Activated effector memory CD4-positive, alpha-beta T cell treated with anti-CD3 and anti-CD28 coated beads, Interleukin-2, amount 50 U/mL, for 16 hours (primary cell): ENCODE data around the gene ALG11.
"Not testable (repeated sequence)": the region's sequence is repeated elsewhere in the genome, so short reads cannot be mapped to it uniquely, and the experiment has no call there.

Source experiments
- DNase-seq: peaks from one replicate; pipeline ENCODE4 v3.0.0-alpha.2; 2020

ALG11 gene, protein sequence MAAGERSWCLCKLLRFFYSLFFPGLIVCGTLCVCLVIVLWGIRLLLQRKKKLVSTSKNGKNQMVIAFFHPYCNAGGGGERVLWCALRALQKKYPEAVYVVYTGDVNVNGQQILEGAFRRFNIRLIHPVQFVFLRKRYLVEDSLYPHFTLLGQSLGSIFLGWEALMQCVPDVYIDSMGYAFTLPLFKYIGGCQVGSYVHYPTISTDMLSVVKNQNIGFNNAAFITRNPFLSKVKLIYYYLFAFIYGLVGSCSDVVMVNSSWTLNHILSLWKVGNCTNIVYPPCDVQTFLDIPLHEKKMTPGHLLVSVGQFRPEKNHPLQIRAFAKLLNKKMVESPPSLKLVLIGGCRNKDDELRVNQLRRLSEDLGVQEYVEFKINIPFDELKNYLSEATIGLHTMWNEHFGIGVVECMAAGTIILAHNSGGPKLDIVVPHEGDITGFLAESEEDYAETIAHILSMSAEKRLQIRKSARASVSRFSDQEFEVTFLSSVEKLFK

DNA sequence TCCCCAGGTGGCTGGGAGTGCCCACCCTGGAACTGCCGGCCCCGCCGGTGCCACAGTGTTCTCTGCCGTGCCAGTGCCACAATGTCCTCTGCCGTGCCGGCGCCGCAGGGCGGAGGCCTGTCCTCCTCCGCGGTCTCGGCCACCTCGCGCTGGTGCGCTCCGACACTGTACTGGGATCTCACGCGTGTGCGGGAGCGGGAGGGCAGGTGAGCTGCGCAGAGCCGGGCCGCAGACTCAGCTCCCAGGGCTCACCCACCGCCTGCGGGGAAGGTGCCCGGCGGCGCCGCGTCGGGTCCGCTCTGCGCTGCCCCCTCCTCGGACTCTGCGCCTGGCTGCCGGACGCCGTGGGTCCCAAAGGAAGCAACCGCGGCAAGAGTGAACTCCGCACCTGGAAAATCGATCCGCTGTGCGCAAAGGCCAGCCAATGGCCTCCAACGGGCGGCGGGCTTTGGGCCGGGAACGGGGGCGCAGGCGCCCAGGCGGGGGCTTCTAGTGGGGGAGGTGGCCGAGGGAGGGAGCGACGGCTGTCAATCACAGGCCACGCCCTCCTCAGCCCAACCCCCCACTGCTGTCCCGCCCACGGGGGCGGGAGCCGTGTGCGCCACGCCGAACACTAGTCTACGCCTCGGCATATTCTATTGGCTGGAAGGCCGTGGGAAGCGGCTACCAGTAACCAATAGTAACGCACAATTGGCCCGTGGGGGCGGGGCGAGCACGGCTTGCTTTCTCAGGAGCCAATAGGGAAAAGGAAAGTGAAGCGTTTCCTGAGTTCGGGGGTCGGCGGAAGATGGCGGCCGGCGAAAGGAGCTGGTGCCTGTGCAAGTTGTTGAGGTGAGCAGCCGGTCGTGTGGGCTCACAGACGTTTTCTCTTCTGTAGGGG lies at the start of gene ALG11:
ALG11 (plus strand) TSS at position 767 of the 880 bp plus-strand sequence; CDS start at position 788, 21 bp downstream.
- DNase-seq: peak; percentile 100

DNA sequence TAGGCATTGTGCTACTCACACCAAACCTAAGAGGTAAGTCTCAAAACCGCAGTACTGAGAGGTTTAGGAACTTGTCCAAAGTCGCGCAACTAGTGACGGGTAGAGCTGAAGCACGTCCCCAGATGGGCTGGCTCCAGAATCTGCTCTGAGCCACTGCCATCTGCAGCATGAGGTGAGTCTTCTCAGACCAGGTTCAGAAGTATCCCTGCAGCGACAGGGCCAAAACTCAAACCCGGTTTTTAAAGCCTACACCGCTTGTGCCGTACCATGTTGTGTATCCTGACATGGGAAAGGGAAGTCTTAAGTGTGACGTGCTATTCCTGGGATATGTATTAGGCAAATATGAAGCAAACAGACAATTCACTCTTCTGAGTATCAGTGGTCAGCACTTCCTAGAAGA lies 46.0 kb upstream of the ALG11 start:
- no peak for DNase-seq

DNA sequence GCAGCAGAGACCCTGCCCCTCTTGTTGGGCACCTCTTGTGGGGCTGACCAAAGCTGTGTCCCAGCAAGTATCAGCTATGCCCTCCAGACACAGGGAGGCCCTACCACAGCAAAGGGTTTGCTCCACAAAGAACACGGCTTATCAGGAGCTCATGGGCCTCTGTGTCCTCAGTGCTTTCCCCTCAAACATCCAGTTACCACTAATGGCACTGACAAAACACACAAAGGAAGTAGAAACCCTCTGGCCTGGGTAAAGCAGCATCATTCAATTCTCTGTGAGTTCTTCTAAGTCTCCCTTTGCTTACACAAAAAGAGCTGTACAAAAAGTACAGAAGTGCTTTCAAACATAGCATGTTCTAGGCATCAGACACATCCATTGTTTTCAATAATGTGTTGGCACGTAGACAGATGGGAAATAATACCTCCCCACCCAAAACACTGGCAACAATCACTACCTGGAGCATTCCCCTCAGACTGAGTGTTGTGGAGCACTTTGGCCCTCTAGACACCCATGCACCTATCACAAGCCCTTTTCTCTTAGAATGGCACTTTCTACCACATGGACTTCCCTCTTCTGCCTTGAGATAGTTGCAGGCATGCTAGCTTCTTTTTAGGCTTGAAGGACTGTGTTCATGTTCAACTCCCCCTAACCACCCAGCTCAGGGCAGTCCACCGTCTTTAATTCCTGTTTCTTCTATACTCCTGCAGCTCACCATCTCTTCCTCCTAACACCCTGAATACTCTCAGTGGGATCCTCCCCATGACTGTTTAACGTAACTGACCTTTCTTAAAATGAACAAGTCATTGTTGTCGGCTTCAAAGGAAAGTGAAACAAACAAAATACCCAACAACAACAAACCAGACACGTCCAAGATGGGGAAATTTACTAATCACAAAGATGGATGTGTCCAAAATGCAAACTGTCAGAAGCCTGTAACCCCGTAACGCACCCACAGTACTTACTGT lies 44.4 kb upstream of the ALG11 start:
- DNase-seq: no peak

DNA sequence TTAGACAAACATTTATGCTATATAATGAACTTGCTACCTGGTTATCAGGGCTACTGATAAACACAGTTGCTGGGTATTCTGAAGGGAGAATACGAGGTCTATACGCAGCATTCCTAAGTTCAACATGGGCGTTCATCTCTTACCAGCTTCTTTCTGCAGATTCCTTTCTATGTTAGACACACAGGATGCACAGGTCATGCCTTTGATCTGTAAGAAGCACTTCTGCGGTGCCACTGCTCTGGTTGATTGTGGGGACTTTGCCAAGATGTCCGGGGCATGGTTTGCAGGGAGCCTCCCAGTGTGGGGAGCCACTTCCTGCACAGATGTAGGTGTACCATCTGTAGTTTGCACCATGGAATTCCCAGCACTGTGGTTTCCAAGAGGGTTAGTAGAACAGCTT lies 41.8 kb upstream of the ALG11 start:
- DNase-seq: no peak

DNA sequence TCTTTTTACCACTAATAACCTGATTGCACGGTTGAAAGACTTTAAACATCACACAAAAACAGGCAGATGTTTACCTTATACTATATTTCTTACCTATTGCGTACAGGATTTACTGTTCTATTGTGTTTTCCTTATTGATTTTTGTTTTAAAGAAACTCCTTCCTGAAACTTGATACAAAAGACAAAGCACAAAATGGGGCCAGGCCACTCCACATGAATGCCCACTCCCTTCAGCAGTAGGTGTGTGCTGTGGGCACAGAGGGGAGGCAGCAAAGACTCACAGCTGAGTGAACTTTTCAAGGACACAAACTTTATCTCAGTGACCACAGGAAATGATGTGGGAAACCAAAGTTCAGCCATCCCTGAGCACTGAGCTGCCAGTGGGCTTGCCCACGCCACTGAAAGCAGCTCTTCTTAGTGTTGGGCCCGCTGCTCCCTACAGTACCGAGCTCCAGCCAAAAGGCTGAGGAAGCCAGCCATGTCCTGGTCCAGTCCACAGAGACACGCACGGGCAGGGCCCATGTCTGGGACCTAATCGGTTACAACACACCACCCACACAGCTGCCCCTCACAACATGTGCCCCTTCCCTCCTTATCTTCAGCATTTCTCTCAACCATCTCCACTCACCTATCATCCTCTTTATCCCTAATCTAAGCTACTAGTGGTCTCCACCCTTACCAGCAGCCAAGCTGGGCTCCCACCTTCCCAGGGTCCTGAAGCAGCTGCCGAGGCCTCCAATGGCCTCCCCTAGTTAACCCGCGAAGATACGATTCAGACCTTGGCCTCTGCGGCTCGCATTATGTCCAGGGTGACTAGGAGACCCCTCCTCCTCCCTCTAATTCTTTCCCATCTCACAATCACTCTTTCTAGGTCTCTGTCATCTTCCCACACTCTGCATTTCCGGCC lies 40.4 kb upstream of the ALG11 start:
- DNase-seq: no peak

DNA sequence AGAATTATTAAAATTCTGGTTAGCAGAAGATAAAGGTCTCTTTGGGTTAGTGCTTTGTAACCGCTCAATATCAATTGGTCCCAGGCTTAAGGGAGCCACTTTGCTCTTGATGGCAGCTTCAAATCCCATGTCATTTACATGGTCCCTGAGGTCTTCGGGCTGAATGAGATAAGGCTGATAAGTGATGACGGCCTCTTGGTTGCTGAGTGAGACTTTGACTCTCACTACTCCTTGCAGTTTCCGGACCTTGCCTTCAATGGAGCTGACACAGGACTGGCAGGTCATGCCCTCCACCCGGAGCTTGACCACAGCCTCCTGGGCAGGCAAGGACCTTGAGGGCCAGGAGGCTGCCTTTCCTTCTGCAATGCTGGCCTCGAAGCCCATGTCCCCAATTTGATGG lies 37.7 kb upstream of the ALG11 start:
- no peak for DNase-seq

DNA sequence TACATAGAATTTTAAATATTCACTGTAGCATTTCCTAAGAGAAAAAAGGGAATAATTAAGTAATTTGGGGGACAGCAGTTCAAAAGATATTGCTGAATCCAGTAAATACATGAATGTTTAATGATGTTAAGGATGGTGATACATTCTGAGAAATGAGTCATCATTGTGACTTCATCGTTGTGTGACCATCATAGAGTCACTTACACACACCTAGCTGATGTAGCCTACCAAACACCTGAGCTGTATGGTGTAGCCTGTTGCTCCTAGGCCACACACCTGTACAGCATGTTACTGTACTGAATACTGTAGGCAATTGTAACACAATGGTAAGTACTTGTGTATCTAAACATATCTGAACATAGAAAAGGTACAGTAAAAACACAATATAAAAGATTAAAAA lies 35.8 kb upstream of the ALG11 start:
- DNase-seq: no peak

DNA sequence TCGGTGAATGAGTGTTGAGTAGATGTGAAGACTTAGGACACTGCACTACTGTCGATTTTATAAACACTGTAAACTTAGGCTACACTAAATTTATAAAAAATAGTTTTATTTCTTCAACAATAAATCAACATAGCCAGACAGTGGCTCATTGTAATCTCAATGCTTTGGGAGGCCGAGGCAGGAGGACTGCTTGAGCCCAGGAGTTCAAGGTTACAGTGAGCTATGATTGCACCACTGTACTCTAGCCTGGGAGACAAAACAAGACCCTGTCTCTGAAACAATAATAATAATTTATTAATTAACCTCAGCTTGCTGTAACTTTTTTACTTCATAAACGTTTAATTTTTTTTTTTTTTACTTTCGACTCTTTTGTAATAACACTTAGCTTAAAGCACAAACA lies 35.3 kb upstream of the ALG11 start:
- DNase-seq: no peak

DNA sequence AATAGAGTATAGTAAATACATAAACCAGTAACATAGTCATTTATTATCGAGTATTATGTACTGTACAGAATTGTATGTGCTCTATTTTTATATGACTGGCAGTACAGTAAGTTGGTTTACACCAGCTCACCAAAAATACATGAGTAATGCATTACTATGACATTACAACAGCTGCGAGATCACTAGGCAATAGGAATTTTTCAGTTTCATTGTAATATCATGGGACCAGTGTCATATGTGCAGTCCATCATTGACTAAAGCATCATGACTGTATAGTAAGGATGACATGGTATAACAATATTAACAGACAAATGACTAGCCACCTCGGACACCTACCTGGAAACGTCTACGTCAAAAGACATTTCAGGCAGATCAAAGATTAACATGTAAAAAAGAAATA lies 34.6 kb upstream of the ALG11 start:
- DNase-seq: no peak

DNA sequence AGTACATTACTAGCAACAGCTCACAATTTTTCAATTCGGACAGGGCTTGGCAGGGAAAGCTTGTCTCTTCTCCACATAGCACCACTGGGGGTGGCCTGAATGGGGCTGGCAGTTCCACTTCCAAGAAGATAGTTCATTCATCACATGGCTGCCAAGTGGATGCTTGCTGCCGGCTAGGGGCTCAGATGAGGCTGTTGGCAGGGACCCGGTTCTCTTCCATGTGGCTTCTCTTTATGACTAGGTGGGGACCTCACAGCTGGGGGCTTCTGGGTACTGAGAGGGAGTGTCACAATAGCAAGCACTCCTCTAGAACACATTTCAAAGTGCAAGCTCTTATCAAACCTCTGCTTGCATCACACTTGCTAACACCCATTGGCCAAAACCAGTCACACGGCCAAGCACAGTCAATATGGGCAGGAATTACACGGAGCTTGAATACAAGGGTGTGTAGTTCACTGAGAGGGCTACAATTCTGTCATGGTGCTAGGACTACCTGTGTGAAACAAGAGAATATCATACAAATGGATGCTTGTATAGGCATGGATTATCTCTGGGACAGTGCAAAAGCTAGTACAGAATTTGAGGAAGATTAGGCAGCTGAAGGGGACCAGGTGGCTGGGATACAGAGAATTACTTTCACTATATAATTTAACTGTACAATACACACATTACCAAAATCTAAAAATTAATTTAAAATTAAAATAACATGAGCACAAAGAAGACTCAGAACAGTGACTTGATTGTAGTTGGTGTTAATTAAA lies 33.2 kb upstream of the ALG11 start:
- DNase-seq: no peak

DNA sequence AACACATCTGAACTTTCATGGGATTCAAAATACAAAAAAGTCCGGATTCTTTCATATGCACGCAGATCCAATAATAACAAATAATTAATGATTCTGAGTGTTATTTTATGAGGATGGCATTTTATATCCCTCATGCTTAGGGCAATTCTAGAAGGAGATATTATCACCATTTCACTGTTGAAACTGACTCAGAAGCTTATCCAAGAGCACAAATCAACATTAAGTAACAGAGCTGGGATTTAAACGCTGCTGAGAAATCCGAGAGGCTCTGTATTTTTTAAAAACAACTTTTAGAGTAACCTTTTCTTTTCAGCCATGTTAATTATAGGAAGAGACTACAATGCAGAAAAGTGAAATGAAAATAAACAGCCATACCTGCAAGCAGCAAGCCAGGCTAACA lies 31.3 kb upstream of the ALG11 start:
- no peak for DNase-seq

DNA sequence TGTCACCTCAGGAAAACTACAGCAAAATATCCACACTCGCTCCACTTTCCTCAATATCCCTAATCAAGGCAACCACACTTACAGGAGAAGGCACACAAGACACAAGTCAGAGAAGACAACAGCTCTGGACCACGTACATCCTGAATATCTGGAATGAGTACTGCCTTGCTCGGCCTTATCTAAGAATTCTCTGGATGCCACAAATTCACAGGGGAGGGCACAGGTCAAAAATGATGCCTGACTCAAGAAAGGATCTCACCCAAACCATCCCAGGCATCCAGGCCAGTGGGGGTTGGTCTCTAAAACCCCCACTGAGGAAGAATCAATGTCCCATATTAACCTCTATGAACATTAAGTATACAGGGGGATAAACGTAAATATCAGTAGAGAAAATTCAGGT lies 30.8 kb upstream of the ALG11 start:
- DNase-seq: no peak

DNA sequence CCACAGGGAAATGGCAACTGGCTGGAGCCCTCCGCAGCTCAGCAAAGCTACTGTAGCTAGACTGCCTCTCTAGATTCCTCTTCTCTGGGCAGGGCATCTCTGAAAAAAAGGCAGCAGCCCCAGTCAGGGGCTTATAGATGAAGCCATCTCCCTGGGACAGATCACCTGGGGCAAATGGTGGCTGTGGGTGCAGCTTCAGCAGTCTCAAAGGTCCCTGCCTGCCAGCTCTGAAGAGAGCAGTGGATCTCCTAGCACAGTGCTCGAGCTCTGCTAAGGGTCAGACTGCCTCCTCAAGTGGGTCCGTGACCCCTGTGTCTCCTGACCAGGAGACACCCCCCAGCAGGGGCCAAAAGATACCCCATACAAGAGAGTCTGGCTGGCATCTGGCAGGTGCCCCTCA lies 28.9 kb upstream of the ALG11 start:
- not testable (repeated sequence) for DNase-seq

DNA sequence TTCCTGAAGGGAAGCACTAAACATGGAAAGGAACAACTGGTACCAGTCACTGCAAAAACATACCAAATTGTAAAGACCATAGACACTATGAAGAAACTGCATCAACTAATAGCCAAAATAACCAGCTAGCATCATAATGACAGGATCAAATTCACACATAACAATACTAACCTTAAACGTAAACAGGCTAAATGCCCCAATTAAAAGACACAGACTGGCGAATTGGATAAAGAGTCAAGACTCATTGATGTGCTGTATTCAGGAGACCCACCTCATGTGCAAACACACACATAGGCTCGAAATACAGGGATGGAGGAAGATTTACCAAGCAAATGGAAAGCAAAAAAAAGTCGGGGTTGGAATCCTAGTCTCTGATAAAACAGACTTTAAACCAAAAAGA lies 27.3 kb upstream of the ALG11 start:
- not testable (repeated sequence) for DNase-seq

DNA sequence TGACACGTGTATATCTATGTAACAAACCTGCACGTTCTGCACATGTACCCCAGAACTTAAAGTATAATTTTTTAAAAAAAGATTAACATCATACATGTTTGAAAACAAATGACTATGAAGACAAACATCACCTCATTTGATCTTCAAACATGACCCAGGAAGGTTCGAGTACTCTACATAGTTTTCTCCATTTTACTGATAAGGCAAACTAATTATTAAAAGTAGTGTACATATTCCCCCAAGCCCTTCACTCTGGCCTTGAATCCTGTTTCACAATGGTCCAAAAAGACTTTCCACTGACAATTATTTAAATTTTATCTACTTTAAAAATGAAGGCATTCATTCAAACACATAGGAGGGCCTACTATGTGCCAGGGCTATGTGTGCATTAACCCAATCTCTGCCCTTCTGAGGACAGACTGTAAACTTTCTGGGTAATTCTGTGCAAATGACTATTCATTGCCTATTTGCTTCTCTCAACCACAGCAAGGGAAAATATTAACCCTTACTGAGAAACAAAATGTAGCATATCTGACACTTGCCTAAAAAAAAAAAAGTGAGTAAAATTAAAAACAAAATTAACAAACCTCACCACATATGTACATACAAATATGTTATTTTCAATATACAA lies 23.1 kb upstream of the ALG11 start:
- DNase-seq: no peak

DNA sequence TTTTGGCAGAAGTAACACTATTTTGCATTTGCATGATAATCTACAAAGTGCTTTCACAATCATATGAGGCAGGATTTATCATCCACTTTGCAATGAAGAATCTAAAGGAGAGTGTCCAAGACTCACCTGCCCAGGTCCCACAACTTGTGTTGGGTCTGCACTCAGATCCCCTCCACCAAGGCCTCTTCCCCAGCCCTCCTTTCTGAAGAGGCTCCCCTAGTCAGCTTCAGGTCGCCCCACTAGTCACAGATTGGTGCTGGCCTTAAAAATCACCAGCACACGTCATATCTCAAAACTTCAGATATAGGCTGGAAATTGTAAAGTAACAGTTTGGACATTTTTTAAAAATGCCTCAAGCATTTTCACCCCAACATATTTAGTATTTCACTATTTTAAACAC lies 18.5 kb upstream of the ALG11 start:
- DNase-seq: no peak

DNA sequence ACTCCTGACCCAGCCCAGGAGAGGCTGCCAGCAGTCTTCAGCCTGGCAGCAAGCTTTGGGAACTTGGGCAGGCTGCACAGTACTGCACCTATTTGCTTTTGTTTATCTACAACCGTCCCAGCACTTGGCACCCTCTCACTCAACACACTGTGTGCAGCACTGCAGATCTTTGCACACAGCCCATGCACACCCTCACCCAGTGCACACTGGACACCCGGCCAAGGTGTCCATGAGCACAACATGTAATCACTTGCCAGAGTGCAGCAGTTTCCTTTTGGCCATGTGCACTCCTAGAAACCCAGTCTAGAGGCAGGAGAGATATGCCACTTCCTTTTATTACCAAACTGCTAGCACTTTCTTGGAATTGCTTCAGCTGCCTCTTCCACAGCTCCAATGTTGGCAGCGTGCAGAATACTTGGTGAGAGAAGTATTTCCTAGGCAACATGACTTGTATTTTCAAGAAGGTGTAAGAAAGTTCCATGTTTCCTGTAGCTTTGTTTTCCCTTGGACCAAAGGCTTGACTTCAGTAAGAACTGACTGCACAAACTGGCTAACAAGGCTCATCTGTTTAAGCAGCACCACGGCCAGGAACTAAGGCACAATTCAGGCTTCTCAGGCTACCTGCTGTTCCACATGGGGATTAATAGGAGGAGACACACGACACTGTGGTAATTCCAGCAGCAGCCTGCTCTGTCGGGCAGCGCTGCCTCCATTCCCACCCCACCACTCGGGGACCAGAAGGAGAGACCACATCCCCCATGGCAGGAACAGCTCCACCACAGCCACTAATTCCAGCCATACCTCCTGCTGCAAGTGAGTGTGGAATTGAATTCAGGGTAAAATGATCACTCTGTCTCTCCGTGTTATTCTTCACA lies 16.3 kb upstream of the ALG11 start:
- DNase-seq: no peak

DNA sequence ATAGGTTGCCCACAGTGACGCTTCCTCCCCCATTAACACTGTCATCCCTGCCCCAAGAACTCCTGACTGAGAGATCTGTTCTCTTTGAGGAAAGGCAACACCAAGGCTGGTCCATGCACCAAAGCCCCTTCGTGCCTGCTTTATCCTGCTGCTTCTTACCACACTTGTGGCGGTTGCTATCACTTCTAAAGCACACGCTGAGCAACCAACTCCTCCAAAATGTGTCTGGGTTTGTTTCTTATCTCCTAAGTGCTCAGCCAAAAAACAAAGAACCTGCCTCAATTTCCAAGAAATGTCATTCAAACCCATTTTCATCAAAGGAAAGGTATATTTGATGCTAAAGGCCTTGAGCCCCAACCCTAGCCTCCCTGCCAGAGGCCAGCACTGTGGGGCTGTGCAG lies 15.6 kb upstream of the ALG11 start:
- DNase-seq: no peak

DNA sequence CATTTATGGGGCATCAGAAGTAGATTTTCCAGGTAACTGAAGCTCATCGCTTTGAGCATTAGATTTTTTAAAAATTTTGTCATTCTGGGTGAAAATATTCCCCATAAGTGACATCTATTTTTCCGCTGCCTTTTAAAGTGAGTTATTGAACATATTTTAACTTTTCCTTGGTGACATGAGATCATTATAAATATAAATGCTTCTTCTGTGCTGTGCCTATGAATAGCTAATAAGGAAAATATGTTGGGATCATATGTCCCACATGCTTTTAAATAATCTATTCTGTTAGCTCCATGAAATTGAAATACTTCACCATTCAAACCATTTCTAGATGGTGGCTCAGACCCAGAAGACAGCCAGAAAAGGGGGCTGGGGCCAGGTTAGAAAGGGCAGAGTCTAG lies 15.0 kb upstream of the ALG11 start:
- DNase-seq: no peak
